ENCODE results near the gene RNF213.
"Not testable (repeated sequence)": the region's sequence is repeated elsewhere in the genome, so short reads cannot be mapped to it uniquely, and the experiment has no call there.

RNF213 gene

DNA sequence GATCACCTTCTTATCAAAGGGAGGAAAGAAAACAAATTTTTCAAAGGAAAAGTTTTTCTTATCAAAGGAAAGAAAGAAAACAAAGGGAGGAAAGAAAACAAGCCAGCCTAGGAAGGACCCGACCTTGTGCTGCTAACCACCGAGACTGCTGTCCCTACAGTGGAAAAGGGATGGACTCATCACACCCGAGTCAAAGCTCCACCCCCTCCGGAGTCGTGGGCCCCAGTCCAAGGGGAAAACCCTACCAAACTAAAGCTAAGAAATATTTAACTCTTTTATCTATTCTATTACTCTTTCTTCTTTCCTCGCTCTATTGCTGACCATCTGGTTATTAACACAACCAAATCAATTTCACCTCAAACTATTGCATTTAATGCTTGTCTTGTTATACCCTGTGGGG, 148.2 kb downstream of the RNF213 start:
- TF ChIP-seq, protein P1, sequence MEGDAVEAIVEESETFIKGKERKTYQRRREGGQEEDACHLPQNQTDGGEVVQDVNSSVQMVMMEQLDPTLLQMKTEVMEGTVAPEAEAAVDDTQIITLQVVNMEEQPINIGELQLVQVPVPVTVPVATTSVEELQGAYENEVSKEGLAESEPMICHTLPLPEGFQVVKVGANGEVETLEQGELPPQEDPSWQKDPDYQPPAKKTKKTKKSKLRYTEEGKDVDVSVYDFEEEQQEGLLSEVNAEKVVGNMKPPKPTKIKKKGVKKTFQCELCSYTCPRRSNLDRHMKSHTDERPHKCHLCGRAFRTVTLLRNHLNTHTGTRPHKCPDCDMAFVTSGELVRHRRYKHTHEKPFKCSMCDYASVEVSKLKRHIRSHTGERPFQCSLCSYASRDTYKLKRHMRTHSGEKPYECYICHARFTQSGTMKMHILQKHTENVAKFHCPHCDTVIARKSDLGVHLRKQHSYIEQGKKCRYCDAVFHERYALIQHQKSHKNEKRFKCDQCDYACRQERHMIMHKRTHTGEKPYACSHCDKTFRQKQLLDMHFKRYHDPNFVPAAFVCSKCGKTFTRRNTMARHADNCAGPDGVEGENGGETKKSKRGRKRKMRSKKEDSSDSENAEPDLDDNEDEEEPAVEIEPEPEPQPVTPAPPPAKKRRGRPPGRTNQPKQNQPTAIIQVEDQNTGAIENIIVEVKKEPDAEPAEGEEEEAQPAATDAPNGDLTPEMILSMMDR (IDR thresholded peaks at IDR 0.05; ENCODE audit: extremely low read depth, insufficient read depth, missing control alignments) = no peak
- DNase-seq (ENCODE audit: low spot score) = peak; percentile 1
- in situ Hi-C loops (cut with MboI; ENCODE audit: low pct_unique_long_range_greater_than_20kb, low sequenced_read_pairs, unreplicated experiment) = no loop called here

DNA sequence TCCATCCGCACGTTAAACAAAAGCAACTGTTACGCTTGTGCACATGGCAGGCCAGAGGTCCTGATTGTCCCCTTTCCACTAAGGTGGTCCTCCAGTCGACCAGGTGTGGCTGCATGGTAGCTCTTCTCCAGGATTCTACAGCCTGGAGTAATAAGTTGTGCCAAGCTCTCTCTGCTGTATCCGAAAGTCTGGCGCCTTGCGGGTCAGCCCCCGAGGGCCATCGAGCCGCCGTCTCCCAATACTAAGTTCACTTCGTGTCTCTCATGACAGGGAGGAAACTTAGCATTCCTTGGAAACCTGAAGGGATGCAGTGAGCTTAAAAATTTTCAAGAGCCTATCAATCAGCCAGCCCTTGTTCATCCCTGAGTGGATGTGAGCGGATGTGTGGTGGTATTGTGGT, 149.0 kb downstream of the RNF213 start:
- DNase-seq (ENCODE audit: low spot score) = no peak
- in situ Hi-C loops (cut with MboI; ENCODE audit: low pct_unique_long_range_greater_than_20kb, low sequenced_read_pairs, unreplicated experiment) = no loop called here
- TF ChIP-seq, protein P1 (IDR thresholded peaks at IDR 0.05; ENCODE audit: extremely low read depth, insufficient read depth, missing control alignments) = no peak

DNA sequence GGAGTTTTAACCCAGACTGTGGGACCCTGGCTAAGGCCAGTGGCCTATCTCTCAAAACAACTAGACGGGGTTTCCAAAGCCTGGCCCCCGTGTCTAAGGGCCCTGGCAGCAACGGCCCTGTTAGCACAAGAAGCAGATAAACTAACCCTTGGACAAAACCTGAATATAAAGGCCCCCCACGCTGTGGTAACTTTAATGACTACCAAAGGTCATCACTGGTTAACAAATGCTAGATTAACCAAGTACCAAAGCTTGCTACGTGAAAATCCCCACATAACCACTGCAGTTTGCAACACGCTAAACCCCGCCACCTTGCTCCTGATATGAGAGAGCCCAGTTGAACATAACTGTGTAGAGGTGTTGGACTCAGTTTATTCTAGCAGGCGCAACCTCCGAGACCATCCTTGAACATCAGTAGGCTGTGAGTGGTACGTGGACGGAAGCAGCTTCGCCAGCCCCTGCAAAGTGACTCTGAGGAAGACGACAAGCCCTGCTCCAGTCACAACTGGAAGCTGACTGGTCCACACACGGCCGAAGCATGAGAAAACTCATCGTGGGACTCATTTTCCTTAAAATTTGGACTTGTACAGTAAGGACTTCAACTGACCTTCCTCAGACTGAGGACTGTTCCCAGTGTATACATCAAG, 149.9 kb downstream of the RNF213 start:
- in situ Hi-C loops (cut with MboI; ENCODE audit: low pct_unique_long_range_greater_than_20kb, low sequenced_read_pairs, unreplicated experiment); DNase-seq (ENCODE audit: low spot score): not testable (repeated sequence)

DNA sequence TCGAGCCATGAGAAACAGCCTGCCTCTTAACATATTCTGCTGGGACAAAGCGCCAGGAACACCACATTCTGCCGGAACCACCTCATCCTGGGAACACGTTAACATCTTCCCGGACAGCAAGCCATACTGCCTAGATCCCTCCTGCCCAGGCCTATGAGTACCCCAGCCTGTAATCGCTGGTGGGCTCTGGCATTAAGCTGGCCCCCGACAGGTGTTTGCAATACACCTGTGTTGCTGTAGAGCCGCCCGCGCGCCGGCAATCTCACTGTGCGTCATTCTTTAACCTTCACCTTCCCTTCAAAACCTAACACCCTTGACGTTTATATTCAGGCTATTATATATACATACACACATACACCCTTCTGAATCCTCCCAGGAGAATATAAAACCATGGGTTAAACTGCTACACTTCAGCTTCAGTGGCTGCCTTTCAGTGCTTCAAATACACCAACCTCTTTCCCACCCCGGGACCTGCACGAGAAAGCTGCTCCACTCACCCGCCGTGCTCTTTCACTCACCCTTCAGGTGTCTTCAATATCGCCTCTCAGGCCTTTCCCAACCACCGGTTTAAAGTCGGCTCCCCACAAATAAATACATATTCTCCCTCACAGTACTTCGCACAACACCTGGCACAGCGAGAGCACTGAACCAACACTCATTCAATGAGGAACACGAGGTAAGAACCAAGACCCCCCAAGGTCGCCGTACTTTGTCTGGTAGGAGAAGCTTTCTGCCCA, 153.3 kb downstream of the RNF213 start:
- peak; percentile 36 for DNase-seq (ENCODE audit: low spot score)
- in situ Hi-C loops (cut with MboI; ENCODE audit: low pct_unique_long_range_greater_than_20kb, low sequenced_read_pairs, unreplicated experiment) = no loop called here
- TF ChIP-seq, protein P1 (IDR thresholded peaks at IDR 0.05; ENCODE audit: extremely low read depth, insufficient read depth, missing control alignments) = no peak

DNA sequence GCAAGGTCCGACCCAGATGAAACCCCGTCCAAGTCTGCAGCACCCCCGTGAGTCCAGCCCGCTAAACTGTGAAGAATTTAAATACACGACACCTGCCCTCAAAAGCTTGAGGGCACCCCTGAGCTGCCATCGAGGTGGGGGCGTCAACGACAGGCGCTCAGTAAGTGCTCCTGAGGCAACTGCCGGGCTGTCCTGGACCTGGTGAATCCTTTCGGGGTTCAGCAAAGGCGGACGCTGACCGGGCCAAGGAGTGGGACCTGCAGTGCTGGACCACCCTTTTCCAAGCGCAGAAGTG, 153.8 kb downstream of the RNF213 start:
- DNase-seq (ENCODE audit: low spot score) = no peak
- in situ Hi-C loops (cut with MboI; ENCODE audit: low pct_unique_long_range_greater_than_20kb, low sequenced_read_pairs, unreplicated experiment) = no loop called here
- TF ChIP-seq, protein P1 (IDR thresholded peaks at IDR 0.05; ENCODE audit: extremely low read depth, insufficient read depth, missing control alignments) = no peak

DNA sequence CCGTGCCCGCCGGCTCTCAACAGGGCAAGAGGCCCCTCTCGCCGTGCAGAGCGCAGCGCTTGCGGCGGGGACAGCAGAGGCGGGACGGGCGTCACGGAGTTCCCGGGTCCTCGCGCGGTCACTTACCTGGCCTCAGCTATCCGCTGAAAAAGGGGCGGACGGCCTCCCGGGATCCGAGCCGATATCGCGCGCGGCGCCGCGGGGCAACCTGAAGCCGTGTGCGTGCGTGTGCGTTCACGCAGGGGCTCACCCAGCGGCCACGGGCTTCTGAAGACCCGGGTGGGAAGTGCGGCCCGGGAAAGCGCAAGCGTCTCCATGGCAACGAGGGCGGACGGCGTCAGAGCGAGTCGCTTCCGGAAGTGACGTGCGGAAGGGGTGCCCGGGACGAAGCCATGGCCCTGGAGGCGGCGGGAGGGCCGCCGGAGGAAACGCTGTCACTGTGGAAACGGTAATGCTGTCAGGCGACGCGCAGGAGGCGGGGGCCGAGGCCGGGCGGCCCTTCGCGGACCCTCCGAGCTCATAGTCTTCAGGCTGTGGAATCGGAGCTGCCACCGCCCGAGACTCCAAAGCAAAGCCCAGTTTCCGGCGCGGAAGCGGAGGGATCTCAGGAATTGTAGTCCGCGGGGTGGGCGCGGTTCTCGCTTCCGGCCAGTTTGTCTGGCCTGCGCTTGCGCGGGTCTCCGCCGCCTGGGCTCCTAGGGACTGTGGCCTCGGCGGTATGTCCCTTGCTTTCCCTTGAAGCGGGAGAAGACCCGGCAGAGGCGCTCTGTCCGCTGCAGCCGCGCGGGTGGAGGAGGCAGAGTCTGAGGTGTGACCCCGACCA, 154.4 kb downstream of the RNF213 start, which contains the start of gene ENDOV:
Gene ENDOV, plus strand, starts transcription at position 365 of the 823 bp plus-strand sequence. Its CDS starts 28 bp downstream, at position 393.
- TF ChIP-seq, protein P1 (IDR thresholded peaks at IDR 0.05; ENCODE audit: extremely low read depth, insufficient read depth, missing control alignments) = no peak
- in situ Hi-C loops (cut with MboI; ENCODE audit: low pct_unique_long_range_greater_than_20kb, low sequenced_read_pairs, unreplicated experiment) = no loop called here
- DNase-seq (ENCODE audit: low spot score) = peak; percentile 99
